Central memory CD8-positive, alpha-beta T cell (primary cell): ENCODE results near the gene NPPC.

Experiments
- ATAC-seq: fragments of 150-1000 bp; cut with Tn5 transposase; replicated peaks from 2 replicates; pipeline ENCODE4 v1.10.0; 2022; ENCODE audit warnings: mild to moderate bottlenecking, moderate FRiP score, moderate number of reproducible peaks; ENCODE audit not compliant: poor library complexity, severe bottlenecking; ENCODE audit errors: extremely low read depth
- DNase-seq, 2 donors: peaks; one replicate each; pipeline ENCODE4 v3.0.0; 2021; ENCODE audit warnings: low spot score in 2 of 2
- H3K27ac Mint-ChIP-seq: one replicate; pipeline ENCODE4 v1.8.0; 2022; ENCODE audit warnings: low read depth, mild to moderate bottlenecking, moderate library complexity, mixed read lengths
- H3K27me3 Mint-ChIP-seq: one replicate; pipeline ENCODE4 v1.8.0; 2022; ENCODE audit warnings: mixed read lengths
- H3K36me3 Mint-ChIP-seq: one replicate; pipeline ENCODE4 v1.8.0; 2022; ENCODE audit warnings: mild to moderate bottlenecking, moderate library complexity, mixed read lengths; ENCODE audit not compliant: insufficient read depth
- H3K4me1 Mint-ChIP-seq: one replicate; pipeline ENCODE4 v1.8.0; 2022; ENCODE audit warnings: mixed read lengths
- H3K4me3 Mint-ChIP-seq: one replicate; pipeline ENCODE4 v1.8.0; 2022; ENCODE audit warnings: mild to moderate bottlenecking, moderate library complexity, mixed read lengths
- H3K9me3 Mint-ChIP-seq: one replicate; pipeline ENCODE4 v1.8.0; 2022; ENCODE audit warnings: mixed read lengths

The NPPC gene

GRCh38 chr2:231923951-231924888 lies 2.0 kb downstream of the NPPC start:
- ATAC-seq (no peak), DNase-seq (no peak)
- Mint-ChIP-seq H3K4me1 (peaks cover 10% of the 10 kb centered on the region), H3K27me3 (peaks cover 76% of the 10 kb centered on the region), H3K27ac (no peak overlapping the region), H3K4me3 (peak overlapping the region; percentile 54), H3K9me3 (no peaks in the 10 kb centered on the region), H3K36me3 (no peaks in the 10 kb centered on the region)

- ATAC-seq, result no peak
- no peak for DNase-seq
- H3K36me3 Mint-ChIP-seq, result no peaks in the 10 kb centered on the region
- H3K9me3 Mint-ChIP-seq, result no peaks in the 10 kb centered on the region
- no peak overlapping the region for H3K27ac Mint-ChIP-seq
- H3K4me1 Mint-ChIP-seq, result peaks cover 10% of the 10 kb centered on the region
- peaks cover 70% of the 10 kb centered on the region for H3K27me3 Mint-ChIP-seq
- no peak overlapping the region for H3K4me3 Mint-ChIP-seq
Observed at GRCh38 chr2:231923010-231923344, 3.2 kb downstream of the NPPC start.

- peaks cover 10% of the 10 kb centered on the region for H3K4me1 Mint-ChIP-seq
- H3K4me3 Mint-ChIP-seq, result no peak overlapping the region
- peaks cover 65% of the 10 kb centered on the region for H3K27me3 Mint-ChIP-seq
- H3K9me3 Mint-ChIP-seq, result no peaks in the 10 kb centered on the region
- H3K36me3 Mint-ChIP-seq, result no peaks in the 10 kb centered on the region
- ATAC-seq (no peak), DNase-seq (no peak)
- H3K27ac Mint-ChIP-seq, result no peak overlapping the region
Observed at GRCh38 chr2:231922311-231923009, 3.7 kb downstream of the NPPC start.

- Mint-ChIP-seq H3K27me3 (peaks cover 53% of the 10 kb centered on the region), H3K36me3 (no peaks in the 10 kb centered on the region), H3K4me1 (peaks cover 10% of the 10 kb centered on the region), H3K4me3 (no peak overlapping the region), H3K27ac (no peak overlapping the region), H3K9me3 (no peaks in the 10 kb centered on the region)
- ATAC-seq (no peak), DNase-seq (no peak)
Observed at GRCh38 chr2:231920795-231921194, 5.4 kb downstream of the NPPC start.

GRCh38 chr2:231920366-231920765 lies 5.8 kb downstream of the NPPC start:
- peaks cover 53% of the 10 kb centered on the region for H3K27me3 Mint-ChIP-seq
- H3K4me1 Mint-ChIP-seq, result peaks cover 10% of the 10 kb centered on the region
- no peak for ATAC-seq
- H3K4me3 Mint-ChIP-seq, result no peak overlapping the region
- no peaks in the 10 kb centered on the region for H3K36me3 Mint-ChIP-seq
- DNase-seq, result no peak
- H3K27ac Mint-ChIP-seq, result no peak overlapping the region
- H3K9me3 Mint-ChIP-seq, result no peaks in the 10 kb centered on the region

- no peak for DNase-seq
- H3K4me1 Mint-ChIP-seq, result peaks cover 6% of the 10 kb centered on the region
- H3K4me3 Mint-ChIP-seq, result no peak overlapping the region
- H3K27ac Mint-ChIP-seq, result no peak overlapping the region
- no peaks in the 10 kb centered on the region for H3K9me3 Mint-ChIP-seq
- no peaks in the 10 kb centered on the region for H3K36me3 Mint-ChIP-seq
- H3K27me3 Mint-ChIP-seq, result peaks cover 51% of the 10 kb centered on the region
- ATAC-seq, result no peak
Observed at GRCh38 chr2:231919341-231920035, 6.7 kb downstream of the NPPC start.

- H3K4me3 Mint-ChIP-seq, result no peak overlapping the region
- no peak overlapping the region for H3K27ac Mint-ChIP-seq
- DNase-seq, result no peak
- peaks cover 51% of the 10 kb centered on the region for H3K27me3 Mint-ChIP-seq
- H3K36me3 Mint-ChIP-seq, result no peaks in the 10 kb centered on the region
- no peak for ATAC-seq
- H3K4me1 Mint-ChIP-seq, result no peaks in the 10 kb centered on the region
- H3K9me3 Mint-ChIP-seq, result no peaks in the 10 kb centered on the region
Observed at GRCh38 chr2:231918501-231919330, 7.5 kb downstream of the NPPC start.

GRCh38 chr2:231917280-231918066 lies 8.7 kb downstream of the NPPC start:
- Mint-ChIP-seq H3K9me3 (no peaks in the 10 kb centered on the region), H3K4me1 (no peaks in the 10 kb centered on the region), H3K36me3 (no peaks in the 10 kb centered on the region), H3K4me3 (no peak overlapping the region), H3K27me3 (peaks cover 41% of the 10 kb centered on the region), H3K27ac (no peak overlapping the region)
- no peak for DNase-seq
- ATAC-seq, result no peak

GRCh38 chr2:231914077-231914690 lies 12.0 kb downstream of the NPPC start:
- Mint-ChIP-seq H3K27me3 (peaks cover 21% of the 10 kb centered on the region), H3K4me3 (no peak overlapping the region), H3K9me3 (no peaks in the 10 kb centered on the region), H3K4me1 (no peaks in the 10 kb centered on the region), H3K27ac (no peak overlapping the region), H3K36me3 (no peaks in the 10 kb centered on the region)
- ATAC-seq, result no peak
- no peak for DNase-seq

- no peak for ATAC-seq
- Mint-ChIP-seq H3K27ac (no peak overlapping the region), H3K36me3 (no peaks in the 10 kb centered on the region), H3K9me3 (no peaks in the 10 kb centered on the region), H3K4me1 (no peaks in the 10 kb centered on the region), H3K4me3 (no peak overlapping the region), H3K27me3 (peaks cover 15% of the 10 kb centered on the region)
- DNase-seq, result no peak
Observed at GRCh38 chr2:231911381-231911780, 14.8 kb downstream of the NPPC start.

GRCh38 chr2:231910771-231911170 lies 15.4 kb downstream of the NPPC start:
- H3K36me3 Mint-ChIP-seq, result no peaks in the 10 kb centered on the region
- DNase-seq (no peak), ATAC-seq (no peak)
- H3K27ac Mint-ChIP-seq, result no peak overlapping the region
- H3K4me3 Mint-ChIP-seq, result no peak overlapping the region
- no peaks in the 10 kb centered on the region for H3K9me3 Mint-ChIP-seq
- H3K27me3 Mint-ChIP-seq, result peaks cover 15% of the 10 kb centered on the region
- H3K4me1 Mint-ChIP-seq, result no peaks in the 10 kb centered on the region
